OCI-LY3 (cell line): Measurements from ENCODE around the gene BEST1.

Experiments used
- H2AFZ ChIP-seq: fragments of 200-600, 300-600 bp; shearing (Covaris generic); 2 replicates; pipeline ENCODE4 v1.6.0; 2014; ENCODE audit warnings: antibody characterized with exemption, low read depth, low read length
- H3K27ac ChIP-seq: fragments of 200-600, 300-600 bp; sonication (generic); 2 replicates; pipeline ENCODE4 v1.5.1; 2014; ENCODE audit warnings: mild to moderate bottlenecking, low read length, moderate library complexity, mixed read lengths
- H3K27me3 ChIP-seq: fragments of 200-600, 300-600 bp; sonication (generic); 2 replicates; pipeline ENCODE4 v1.6.1; 2014; ENCODE audit warnings: low read depth, low read length, mixed read lengths
- H3K36me3 ChIP-seq: fragments of 200-600, 300-600 bp; sonication (generic); replicated peaks from 2 replicates; pipeline ENCODE3; 2014; ENCODE audit warnings: low read depth, low read length, mixed read lengths
- H3K4me1 ChIP-seq: fragments of 300-600, 200-600 bp; sonication (generic); 2 replicates; pipeline ENCODE4 v1.6.1; 2014; ENCODE audit warnings: low read length, mixed read lengths
- H3K4me2 ChIP-seq: fragments of 200-600, 300-600 bp; sonication (generic); 2 replicates; pipeline ENCODE4 v1.6.1; 2014; ENCODE audit warnings: low read length, mixed read lengths
- H3K4me3 ChIP-seq: fragments of 300-600, 200-600 bp; sonication (generic); 2 replicates; pipeline ENCODE4 v1.5.1; 2014; ENCODE audit warnings: antibody characterized with exemption, mild to moderate bottlenecking, low read length, moderate library complexity
- H3K79me2 ChIP-seq: fragments of 300-600, 200-600 bp; shearing (Covaris generic); 2 replicates; pipeline ENCODE4 v1.6.1; 2014; ENCODE audit warnings: mild to moderate bottlenecking, low read length, mixed read lengths
- H3K9ac ChIP-seq: fragments of 300-600, 200-600 bp; shearing (Covaris generic); 2 replicates; pipeline ENCODE4 v1.6.0; 2014; ENCODE audit warnings: mild to moderate bottlenecking, low read length, moderate library complexity
- H3K9me3 ChIP-seq: fragments of 200-600, 300-600 bp; shearing (Covaris generic); 2 replicates; pipeline ENCODE4 v1.6.1; 2014; ENCODE audit warnings: low read length, mixed read lengths; ENCODE audit not compliant: insufficient read depth
- H4K20me1 ChIP-seq: fragments of 200-600, 300-600 bp; sonication (generic); 2 replicates; pipeline ENCODE4 v1.6.1; 2016; ENCODE audit warnings: low read length, mixed read lengths; ENCODE audit not compliant: insufficient read depth
- EZH2phosphoT487 ChIP-seq: fragments of 200-600 bp; shearing (Covaris generic); IDR thresholded peaks from 2 replicates; pipeline ENCODE4 v1.6.1; 2018; ENCODE audit warnings: antibody characterized with exemption, mixed run types, low read depth
- TF ChIP-seq, protein P1 (sequence below): fragments of 200-600, 300-600 bp; sonication (generic); IDR thresholded peaks from 2 replicates; pipeline ENCODE4 v1.5.1; 2014; ENCODE audit warnings: antibody characterized with exemption, low read length, low read depth

BEST1 gene

GRCh38 chr11:61976813-61977475 is 26.8 kb downstream of the BEST1 start:
- H3K36me3 ChIP-seq: no peaks in the 10 kb centered on the region

GRCh38 chr11:61978703-61979661 is 28.8 kb downstream of the BEST1 start:
- Histone ChIP-seq H3K79me2 (no peaks in the 10 kb centered on the region), H3K9me3 (no peaks in the 10 kb centered on the region), H3K4me1 (no peaks in the 10 kb centered on the region), H3K27me3 (no peaks in the 10 kb centered on the region), H3K27ac (no peak overlapping the region), H3K4me2 (no peak overlapping the region), H3K9ac (no peak overlapping the region), H2AFZ (no peak overlapping the region), H4K20me1 (no peaks in the 10 kb centered on the region), H3K36me3 (no peaks in the 10 kb centered on the region), H3K4me3 (no peak overlapping the region)
- no peak for TF ChIP-seq EZH2phosphoT487
- TF ChIP-seq, protein P1, sequence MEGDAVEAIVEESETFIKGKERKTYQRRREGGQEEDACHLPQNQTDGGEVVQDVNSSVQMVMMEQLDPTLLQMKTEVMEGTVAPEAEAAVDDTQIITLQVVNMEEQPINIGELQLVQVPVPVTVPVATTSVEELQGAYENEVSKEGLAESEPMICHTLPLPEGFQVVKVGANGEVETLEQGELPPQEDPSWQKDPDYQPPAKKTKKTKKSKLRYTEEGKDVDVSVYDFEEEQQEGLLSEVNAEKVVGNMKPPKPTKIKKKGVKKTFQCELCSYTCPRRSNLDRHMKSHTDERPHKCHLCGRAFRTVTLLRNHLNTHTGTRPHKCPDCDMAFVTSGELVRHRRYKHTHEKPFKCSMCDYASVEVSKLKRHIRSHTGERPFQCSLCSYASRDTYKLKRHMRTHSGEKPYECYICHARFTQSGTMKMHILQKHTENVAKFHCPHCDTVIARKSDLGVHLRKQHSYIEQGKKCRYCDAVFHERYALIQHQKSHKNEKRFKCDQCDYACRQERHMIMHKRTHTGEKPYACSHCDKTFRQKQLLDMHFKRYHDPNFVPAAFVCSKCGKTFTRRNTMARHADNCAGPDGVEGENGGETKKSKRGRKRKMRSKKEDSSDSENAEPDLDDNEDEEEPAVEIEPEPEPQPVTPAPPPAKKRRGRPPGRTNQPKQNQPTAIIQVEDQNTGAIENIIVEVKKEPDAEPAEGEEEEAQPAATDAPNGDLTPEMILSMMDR: no peak

More at GRCh38 chr11:61976813-61977475, 26.8 kb downstream of the BEST1 start:
- peaks cover 16% of the 10 kb centered on the region for H3K4me1 ChIP-seq
- H4K20me1 ChIP-seq: no peaks in the 10 kb centered on the region
- no peak overlapping the region for H3K27ac ChIP-seq
- no peak overlapping the region for H3K4me3 ChIP-seq
- TF ChIP-seq, protein P1: no peak
- no peak for TF ChIP-seq EZH2phosphoT487
- no peak overlapping the region for H3K9ac ChIP-seq
- no peaks in the 10 kb centered on the region for H3K79me2 ChIP-seq
- no peaks in the 10 kb centered on the region for H3K27me3 ChIP-seq
- H3K4me2 ChIP-seq: no peak overlapping the region
- no peaks in the 10 kb centered on the region for H3K9me3 ChIP-seq
- H2AFZ ChIP-seq: no peak overlapping the region

DNA sequence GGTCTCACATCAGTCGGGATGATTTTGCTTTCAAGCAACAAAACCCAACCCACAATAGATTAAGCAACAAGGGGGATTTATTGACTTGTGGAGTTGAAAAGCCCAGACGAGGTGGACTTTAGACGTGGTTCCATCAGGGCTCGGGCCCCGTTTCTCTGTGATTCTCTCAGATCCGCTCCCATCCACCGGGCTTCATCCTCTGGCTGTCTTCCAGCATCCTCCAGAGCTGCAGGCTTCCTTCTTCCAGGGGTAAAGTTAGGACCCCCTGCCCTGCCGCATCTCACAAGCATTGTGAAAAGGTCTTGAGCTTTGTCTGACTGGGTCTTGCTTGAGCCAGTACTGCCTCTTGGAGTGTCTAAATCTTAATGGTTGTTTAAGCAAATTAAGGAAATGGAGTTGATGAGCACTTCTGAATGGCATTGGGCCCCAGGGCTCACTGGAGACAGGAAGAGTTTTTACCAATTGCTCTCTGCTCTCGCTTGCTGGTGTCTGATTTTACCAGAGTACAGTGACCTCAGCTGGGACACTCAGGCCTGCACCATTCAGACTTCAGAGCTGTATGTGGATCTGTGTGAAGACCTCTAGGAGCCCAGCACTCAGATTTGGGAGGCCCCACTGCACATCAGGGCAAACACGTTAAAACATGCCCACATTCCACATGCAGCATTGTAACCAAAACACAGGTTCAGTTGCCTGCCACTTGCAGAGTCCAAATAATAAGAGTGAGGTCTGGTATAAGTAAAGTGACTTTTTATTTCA is 30.8 kb downstream of the BEST1 start:
- no peak overlapping the region for H3K27ac ChIP-seq

More for the DNA sequence above, 30.8 kb downstream of the BEST1 start:
- H3K9me3 ChIP-seq: no peaks in the 10 kb centered on the region
- TF ChIP-seq EZH2phosphoT487: no peak
- TF ChIP-seq, protein P1: no peak
- no peak overlapping the region for H3K4me2 ChIP-seq
- H3K79me2 ChIP-seq: no peaks in the 10 kb centered on the region
- H3K4me3 ChIP-seq: no peak overlapping the region
- H3K4me1 ChIP-seq: no peaks in the 10 kb centered on the region
- H3K9ac ChIP-seq: no peak overlapping the region
- no peaks in the 10 kb centered on the region for H3K36me3 ChIP-seq
- H4K20me1 ChIP-seq: no peaks in the 10 kb centered on the region
- H3K27me3 ChIP-seq: 0 out of 2 replicates have a peak, but pooled peaks cover 2% of the 10 kb centered on the region
- H2AFZ ChIP-seq: no peak overlapping the region
